Effector CD8-positive, alpha-beta T cell (primary cell): ENCODE data around the gene DEFB123.

Experiments
- DNase-seq: peaks from one replicate; lab custom pipeline; 2025; lab: John Stamatoyannopoulos, UW

DEFB123 gene

GRCh38 chr20:31473331-31474096 is 33.1 kb downstream of the DEFB123 start:
- no peak for DNase-seq

- DNase-seq, result no peak
These were observed 33.6 kb downstream of the DEFB123 start for GRCh38 chr20:31474097-31474436.

DNA sequence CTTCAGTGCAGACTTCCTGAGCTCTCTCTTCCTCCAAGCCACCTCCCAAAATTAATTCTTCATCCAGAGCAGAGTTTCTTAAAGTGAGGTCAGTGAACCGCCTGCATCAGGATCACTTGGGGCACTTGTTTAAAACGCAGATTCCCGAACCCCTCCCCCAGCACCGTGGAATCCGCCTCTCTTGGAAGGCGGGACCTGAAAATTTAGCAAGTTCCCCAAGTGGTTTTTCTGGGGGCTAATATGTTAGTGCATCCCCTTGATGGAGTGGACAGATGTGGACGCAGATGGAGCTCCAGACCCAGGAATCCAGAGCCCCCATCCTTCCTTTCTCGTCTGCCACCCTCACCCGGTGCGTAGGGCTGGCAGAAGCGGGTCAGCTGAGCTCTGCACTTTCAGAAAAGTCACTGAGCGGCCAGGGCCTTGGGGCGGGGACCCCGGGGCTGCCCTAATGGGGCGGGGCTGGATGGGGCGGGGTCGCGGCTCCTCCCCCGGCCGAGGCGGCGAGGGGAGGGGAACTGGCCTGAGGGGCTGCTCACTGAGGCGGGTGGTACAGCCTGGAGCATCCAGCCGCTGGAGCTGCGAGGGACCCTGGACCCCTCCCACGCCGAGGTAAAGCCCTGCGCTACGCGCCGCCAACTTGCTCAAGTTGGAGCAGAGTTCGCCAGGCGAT is 34.5 kb downstream of the DEFB123 start, which contains the start of the genes DEFB124 and REM1:
Gene DEFB124 (minus strand): TSS at position 370 of the 670 bp plus-strand sequence. CDS start 2,114 bp downstream, outside the sequence.
Gene REM1 (plus strand): TSS at position 531 of the 670 bp plus-strand sequence. CDS start 1,158 bp downstream, outside the sequence.
- DNase-seq, result no peak

- DNase-seq, result no peak
These were observed 35.3 kb downstream of the DEFB123 start for GRCh38 chr20:31475472-31476293.

DNA sequence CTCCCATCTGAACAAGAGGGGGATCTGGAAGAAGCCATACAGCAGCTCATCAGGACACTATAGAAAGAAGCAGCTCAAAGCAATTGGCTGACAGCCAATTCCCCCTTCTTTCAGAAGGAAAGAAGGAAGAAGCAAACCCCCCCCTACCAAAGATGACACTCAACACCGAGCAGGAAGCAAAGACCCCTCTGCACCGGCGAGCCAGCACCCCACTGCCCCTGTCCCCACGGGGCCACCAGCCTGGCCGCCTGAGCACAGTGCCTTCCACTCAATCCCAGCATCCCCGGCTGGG is 35.8 kb downstream of the DEFB123 start:
- DNase-seq, result no peak

- no peak for DNase-seq
These were observed 36.3 kb downstream of the DEFB123 start for GRCh38 chr20:31476643-31477215.

DNA sequence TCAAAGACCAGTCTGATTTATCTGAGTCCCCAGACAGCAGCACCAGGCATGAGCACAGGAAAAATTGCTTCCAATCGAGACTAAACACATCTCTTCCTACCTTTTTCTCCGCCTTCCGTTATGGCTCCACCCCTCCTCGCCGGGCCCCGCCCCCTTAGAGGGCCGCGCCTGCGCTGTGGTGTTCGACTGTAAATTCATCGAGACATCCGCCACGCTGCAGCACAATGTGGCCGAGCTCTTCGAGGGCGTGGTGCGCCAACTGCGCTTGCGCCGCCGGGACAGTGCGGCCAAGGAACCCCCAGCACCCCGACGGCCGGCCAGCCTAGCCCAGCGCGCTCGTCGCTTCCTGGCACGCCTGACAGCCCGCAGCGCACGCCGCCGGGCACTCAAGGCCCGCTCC is 43.6 kb downstream of the DEFB123 start:
- DNase-seq, result no peak

DNA sequence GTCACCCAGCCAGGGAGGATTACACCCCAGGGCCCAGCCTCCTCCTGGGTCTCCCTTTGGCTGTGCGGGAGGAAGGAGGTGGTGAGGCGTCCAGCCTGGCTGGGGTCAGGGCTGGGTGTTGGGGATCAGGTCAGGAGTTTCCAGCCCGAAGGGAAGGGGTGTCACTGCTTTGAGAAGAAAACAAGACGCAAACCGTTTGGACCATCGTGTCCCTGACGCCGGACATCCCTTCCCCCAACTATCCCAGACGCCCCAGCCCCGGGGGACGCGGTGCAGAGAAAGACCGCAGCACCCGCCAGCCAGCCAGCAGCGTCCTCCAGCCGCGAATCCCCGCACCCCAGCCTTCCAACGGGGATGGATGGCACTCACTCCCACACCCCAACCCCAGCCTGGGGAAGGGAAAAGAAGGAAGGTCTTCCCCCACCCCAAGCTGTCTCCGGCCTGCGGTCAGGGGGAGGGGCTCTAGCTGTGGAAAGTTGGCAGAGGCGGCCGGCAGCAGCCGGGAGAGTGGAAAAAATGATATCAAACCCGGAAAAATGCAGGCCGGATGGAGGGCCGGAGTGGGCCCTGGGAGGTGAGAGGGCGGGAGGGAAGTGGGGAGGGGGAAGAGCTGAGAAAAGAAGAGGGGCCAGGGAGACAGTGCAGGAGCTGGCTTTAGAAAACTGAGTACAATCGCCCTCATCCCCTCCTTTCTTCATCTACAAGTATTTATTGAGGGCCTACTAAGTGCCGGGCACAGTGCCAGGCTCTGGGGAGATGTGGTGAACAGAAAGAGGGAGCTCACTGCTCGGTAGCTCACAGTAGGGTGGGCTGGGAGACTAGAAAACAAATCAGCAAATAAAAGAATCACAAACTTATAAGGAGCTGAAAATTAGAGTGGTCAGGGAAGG is 45.3 kb downstream of the DEFB123 start:
- DNase-seq, result no peak

DNA sequence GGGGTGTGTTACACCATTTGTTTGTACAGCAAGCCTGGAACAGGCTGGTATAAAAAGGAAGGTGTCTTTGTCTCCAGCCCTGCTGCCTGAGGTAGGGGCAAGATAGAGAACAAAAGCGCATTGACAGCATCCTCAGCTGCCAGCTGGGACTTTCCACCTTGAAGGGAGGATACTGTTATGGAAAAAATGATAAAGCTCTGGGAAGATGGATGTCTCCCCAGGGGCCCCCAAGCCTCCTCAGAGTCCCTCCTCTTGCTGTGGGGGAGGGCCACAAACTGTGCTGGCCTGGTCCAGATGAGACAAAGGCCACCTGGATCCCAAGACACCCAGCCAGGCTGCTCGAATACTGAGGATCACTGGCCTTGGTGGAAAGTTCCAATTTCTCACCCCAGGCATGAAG is 47.7 kb downstream of the DEFB123 start:
- no peak for DNase-seq

- no peak for DNase-seq
These were observed 48.7 kb downstream of the DEFB123 start for GRCh38 chr20:31489152-31489551.

GRCh38 chr20:31490752-31491151 is 50.3 kb downstream of the DEFB123 start:
- DNase-seq, result no peak

DNA sequence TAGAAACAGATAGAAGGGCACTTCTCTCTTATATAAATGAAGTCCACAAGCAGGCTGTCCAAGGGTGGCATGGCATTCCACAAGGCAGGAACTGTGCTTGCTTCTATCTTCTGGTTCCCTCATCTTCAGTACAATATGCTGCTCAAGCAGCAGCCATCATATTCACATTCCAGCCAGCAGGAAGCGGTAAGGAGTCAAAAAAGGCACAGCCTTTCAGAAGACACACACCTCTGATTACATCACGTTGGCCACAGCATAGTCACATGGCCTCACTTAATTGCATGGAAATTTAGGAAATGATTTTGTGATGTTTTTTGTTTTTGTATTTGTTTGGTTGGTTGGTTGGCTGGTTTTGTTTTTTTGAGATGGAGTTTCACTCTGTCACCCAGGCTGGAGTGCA is 53.7 kb downstream of the DEFB123 start:
- DNase-seq, result no peak

- no peak for DNase-seq
These were observed 56.4 kb downstream of the DEFB123 start for GRCh38 chr20:31496761-31497295.

GRCh38 chr20:31497838-31498540 is 57.6 kb downstream of the DEFB123 start:
- DNase-seq, result no peak
